Measurements from ENCODE around the gene FKBP15.
"Not testable (repeated sequence)": the region's sequence is repeated elsewhere in the genome, so short reads cannot be mapped to it uniquely, and the experiment has no call there.

Gene FKBP15

GRCh38 chr9:113237026-113237425 lies 15.9 kb upstream of the FKBP15 start:
- no peak for DNase-seq (ENCODE audit: low read depth in 2 of 2)

DNA sequence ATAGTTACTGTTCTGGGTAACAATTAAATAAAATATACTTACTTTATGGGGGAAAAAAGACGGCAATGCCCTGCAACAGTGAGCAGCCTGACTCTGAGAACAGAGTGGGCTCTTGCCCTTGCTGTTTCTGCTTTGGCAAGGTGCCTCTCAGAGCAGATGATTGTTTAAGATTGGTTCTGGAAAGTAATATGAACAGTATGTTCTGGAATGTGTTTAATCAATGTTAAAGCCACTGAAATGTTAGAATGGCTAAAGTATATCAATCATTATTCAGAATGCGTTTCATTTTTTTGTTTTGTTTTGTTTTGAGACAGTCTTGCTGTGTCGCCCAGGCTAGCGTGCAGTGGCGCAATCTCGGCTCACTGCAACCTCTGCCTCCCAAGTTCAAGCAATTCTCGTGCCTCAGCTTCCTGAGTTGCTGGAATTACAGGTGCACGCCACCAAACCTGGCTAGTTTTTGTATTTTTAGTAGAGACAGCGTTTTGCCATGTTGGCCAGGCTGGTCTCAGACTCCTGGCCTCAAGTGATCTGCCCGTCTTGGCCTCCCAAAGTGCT lies 14.7 kb upstream of the FKBP15 start:
- not testable (repeated sequence) for DNase-seq (ENCODE audit: low read depth in 2 of 2)

GRCh38 chr9:113231701-113232100 lies 10.6 kb upstream of the FKBP15 start:
- no peak for DNase-seq (ENCODE audit: low read depth in 2 of 2)

GRCh38 chr9:113228130-113228665 lies 7.1 kb upstream of the FKBP15 start:
- DNase-seq (ENCODE audit: low read depth in 2 of 2) = no peak

GRCh38 chr9:113227436-113227835 lies 6.4 kb upstream of the FKBP15 start:
- DNase-seq (ENCODE audit: low read depth in 2 of 2) = no peak

- DNase-seq (ENCODE audit: low read depth in 2 of 2) = no peak
Observed at GRCh38 chr9:113223963-113224362, 2.9 kb upstream of the FKBP15 start.

- DNase-seq (ENCODE audit: low read depth in 2 of 2) = no peak
Observed at GRCh38 chr9:113222482-113222841, 1.4 kb upstream of the FKBP15 start.

- DNase-seq (ENCODE audit: low read depth in 2 of 2) = no peak
Observed at GRCh38 chr9:113221800-113222481, 864 bp upstream of the FKBP15 start.

DNA sequence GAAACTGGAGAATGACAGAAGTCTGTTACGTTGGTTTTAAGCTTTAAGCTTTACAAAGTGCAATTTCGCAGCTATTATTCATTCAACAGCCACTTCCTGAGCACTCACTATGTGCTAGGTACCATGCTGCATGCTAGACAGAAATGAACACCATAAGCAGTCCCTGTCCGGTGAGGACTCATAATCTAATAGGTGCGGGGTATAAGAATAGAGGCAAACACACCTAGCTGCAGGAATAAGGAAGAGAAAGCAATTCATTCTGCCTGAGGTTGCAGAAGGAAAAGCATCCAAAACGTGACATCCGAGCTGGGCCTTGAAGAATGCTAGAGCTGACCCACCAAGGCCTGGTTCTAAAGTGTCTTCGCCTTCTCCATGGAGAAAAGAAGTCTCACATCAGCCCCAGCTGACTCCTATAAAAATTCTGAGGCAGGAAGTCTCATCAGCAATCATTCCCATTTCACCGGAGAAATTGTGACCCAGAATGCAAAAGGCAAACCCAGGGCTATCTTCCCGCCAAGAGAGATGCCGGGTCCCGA lies 542 bp downstream of the FKBP15 start:
- no peak for DNase-seq (ENCODE audit: low read depth in 2 of 2)

GRCh38 chr9:113219969-113220368 lies 1.1 kb downstream of the FKBP15 start:
- no peak for DNase-seq (ENCODE audit: low read depth in 2 of 2)

DNA sequence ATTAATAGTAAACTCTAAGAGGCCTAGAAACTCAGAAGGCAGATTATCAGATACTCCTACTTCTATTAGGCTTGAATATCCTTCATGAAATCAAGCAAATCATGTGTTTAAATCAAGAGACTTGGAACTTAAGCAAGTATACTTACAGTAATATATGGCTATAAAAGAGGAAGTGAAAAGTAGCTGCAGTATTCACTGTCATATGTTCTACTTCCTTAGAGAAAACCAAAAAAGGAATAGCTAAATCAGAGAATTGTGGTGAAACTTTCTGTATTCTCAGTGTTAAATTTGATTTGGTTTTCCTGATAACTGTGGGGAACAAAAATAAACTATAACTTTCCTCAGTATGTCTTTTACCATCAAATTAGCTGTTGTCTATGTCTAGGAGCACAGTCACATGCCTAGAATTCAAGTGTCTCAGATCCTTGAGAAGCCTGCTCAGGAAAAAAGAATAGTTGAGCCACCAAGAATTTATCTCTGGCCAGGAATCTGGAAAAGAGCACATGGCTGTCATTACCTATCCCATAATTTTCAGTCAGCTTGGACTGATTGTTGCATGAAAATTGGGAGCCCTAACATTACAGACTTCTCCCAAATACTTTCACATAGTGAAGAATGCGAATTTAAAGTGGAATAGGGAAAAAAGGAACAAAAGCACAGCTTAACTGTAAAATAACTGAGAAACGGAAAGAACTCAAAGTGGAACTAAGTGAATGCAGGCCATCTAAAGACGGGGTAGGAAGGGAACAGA lies 1.7 kb downstream of the FKBP15 start:
- DNase-seq (ENCODE audit: low read depth in 2 of 2) = no peak

DNA sequence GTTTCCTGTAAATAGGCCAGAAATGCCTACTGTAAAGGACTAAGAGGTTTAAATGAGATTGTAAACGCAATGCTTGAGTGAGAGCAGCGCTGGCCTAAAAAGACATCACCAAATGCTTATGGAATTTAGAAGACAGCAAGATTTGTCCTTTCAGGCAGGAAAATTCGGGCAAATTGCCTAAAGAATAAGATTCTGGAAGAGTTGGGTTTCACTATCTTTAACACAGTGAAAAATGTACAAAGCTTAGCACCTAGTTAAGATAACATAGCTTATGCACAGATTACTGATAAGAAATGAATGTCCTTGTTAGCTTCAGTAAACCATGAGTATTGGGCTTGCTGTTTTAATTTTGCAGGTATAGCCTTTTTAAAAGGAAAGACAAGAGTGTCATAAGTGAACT lies 4.7 kb downstream of the FKBP15 start:
- no peak for DNase-seq (ENCODE audit: low read depth in 2 of 2)

- DNase-seq (ENCODE audit: low read depth in 2 of 2) = no peak
Observed at GRCh38 chr9:113215132-113215531, 5.9 kb downstream of the FKBP15 start.

- DNase-seq (ENCODE audit: low read depth in 2 of 2) = no peak
Observed at GRCh38 chr9:113210815-113211214, 10.3 kb downstream of the FKBP15 start.

DNA sequence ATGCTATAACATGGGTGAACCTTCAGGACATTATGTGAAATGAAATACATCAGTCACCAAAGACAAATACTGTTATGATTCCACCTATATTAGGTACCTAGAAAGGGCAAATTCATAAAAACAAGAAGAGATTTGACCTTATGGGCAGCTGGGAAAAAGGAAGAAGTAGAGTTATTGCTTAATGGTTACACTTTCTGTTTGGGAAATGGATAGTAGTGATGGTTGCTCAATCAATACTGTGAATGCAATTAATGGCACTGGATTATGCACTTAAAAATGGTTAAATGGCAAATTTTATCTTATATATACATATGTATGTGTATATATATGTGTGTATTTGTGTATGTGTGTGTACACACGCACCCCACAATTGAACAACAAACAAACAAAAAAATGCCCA lies 15.2 kb downstream of the FKBP15 start:
- no peak for DNase-seq (ENCODE audit: low read depth in 2 of 2)

- no peak for DNase-seq (ENCODE audit: low read depth in 2 of 2)
Observed at GRCh38 chr9:113205432-113205831, 15.6 kb downstream of the FKBP15 start.

GRCh38 chr9:113199683-113200329 lies 21.3 kb downstream of the FKBP15 start:
- no peak for DNase-seq (ENCODE audit: low read depth in 2 of 2)

DNA sequence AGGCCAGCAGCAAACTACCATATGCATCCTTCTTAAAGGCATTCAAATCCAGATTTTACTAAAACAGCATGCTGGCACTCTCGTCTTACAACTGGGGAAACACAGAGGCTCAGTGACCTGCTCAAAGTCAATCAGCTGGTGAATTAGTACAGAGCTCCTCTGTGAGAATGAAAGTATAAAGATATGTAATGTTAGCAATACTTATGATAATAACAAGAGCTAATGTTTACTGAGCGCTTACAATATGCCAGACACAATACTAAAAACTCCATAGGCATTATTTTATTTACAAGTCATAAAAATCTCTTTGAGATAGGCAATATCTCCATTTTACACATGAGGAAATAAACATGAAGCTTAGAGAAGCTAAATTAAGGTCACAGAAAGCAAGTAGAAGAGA lies 28.6 kb downstream of the FKBP15 start:
- DNase-seq (ENCODE audit: low read depth in 2 of 2) = no peak

- DNase-seq (ENCODE audit: low read depth in 2 of 2) = no peak
Observed at GRCh38 chr9:113187929-113188595, 33.0 kb downstream of the FKBP15 start.

DNA sequence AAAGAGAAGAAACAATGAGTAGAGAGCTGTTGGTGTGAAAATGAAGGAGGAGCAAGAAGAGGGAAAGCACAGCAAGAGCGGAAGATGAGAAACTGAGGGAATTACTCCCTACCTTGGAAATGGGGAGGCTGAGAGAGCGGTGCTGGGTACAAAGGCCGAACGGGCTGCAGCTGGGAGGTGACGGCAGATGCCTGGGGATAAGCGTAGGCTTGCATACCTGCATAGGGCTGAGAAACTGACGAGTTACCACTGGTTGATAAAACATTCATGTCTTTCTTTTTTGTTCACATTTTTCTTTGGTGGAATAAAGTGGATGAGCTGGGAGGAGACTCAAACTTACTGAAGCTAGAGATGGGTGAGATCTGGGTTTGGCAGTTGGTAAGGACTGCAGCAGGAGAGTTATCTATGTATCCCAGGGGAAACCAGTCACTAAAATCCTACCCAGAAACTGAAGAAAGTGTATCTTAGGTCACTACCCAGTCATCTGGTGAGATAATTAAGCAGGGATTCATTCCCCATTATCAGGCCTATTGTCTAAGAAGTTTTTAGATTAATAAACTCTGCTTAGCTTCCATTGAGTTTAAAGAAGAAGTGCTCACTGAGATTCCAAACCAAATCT lies 34.8 kb downstream of the FKBP15 start:
- no peak for DNase-seq (ENCODE audit: low read depth in 2 of 2)

DNA sequence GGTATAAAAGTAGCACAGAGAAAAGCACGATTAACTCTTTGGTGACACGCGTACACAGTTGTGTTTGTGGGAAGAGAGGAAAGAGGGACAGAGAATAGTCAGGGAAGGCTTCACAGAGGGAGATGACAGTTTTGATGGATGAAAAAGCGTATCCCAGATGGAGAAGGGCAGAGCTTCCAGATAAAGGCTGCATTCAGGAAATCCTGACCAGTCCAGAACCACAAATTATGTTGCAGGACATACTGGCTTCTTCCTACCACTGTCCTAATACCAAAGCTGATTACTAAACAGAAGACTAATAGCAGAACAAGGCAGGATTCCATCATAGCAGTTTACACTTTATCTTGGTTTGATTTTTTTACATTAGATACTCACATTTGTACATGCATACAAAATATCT lies 35.8 kb downstream of the FKBP15 start:
- no peak for DNase-seq (ENCODE audit: low read depth in 2 of 2)
